Stomach (tissue), 4 donors: ENCODE data around the gene GDI2.

Experiments used
- CTCF ChIP-seq, 7 experiments: fragments of 450-650 bp in 4 of 7; fragments of 200-600 bp in 3 of 7; sonication (generic) in 3 of 7; IDR thresholded peaks; one replicate each; pipeline ENCODE4 v1.5.1; 2016 to 2019; ENCODE audit warnings: antibody characterized with exemption in 7 of 7, control low read depth in 2 of 7, mild to moderate bottlenecking in 1 of 7
- POLR2A ChIP-seq, 4 donors: fragments of 450-650 bp; IDR thresholded peaks; one replicate each; pipeline ENCODE4 v1.6.1; 2016; ENCODE audit warnings: antibody characterized with exemption in 4 of 4, control low read depth in 2 of 4, mild to moderate bottlenecking in 1 of 4, moderate library complexity in 1 of 4

DNA sequence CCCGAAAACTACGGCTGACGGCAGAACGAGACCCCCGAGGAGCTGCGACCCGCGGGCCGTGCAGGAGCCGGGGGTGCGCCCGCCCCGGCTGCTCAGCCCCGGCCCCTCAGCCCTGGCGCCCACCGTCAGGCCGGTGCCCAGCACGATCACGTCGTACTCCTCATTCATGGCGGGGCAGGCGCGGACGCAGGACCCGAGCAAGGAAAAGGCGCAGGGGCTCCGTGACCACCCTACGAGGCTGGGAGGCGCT is 218 bp downstream of the GDI2 start:
- TF ChIP-seq POLR2A (IDR thresholded peaks at IDR 0.05), result no peak
- TF ChIP-seq CTCF (IDR thresholded peaks at IDR 0.05), result no peak
